Omental fat pad (tissue), 4 donors: ENCODE measurements around the gene METTL24. TPM values are rescaled to one million over a fixed set of nuclear protein-coding genes. Genes with fewer than 3 reads are reported as not detected.

Source experiments
- ATAC-seq: fragments of 150-250 bp; one replicate; pipeline ENCODE4 v1.9.1; 2016; ENCODE audit warnings: mild to moderate bottlenecking, moderate library complexity; ENCODE audit not compliant: low FRiP score
- DNase-seq: peaks from one replicate; pipeline ENCODE4 v3.0.0-alpha.2; 2019; ENCODE audit warnings: low spot score
- total RNA-seq, 4 donors: library from RNA; depleted of rRNA; stranded (reverse); fragments of >200 nt; gene quantifications; one replicate each; pipeline ENCODE4 v1.1.0, GENCODE V29; 2016
- TF ChIP-seq, protein P1 (sequence below), 3 donors: fragments of 450-650 bp; IDR thresholded peaks; one replicate each; pipeline ENCODE4 v1.5.1; 2016 to 2017; ENCODE audit warnings: antibody characterized with exemption in 3 of 3, mild to moderate bottlenecking in 3 of 3, moderate library complexity in 2 of 3

Gene METTL24
- total RNA-seq, 4 donors from 2014 or later: 2.4 to 6.9 (median 2.7) TPM

DNA sequence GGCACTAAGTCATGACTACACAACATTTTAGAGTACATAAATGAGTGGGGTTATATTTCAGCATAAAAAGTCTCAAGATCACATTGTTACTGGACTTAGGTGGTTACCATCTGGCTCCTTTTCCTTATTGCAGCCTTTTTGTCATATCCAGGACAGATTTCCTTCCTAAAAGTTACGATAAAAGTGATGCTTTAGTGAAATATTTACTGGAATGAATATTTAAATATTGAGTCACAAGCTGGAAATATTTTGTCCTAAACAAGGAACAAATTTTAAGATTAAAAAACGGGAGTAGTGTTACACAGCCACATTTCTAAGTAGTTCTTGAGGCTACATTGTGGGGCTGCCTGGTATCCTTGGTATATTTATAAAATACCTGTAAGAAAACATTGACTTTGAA is 125.7 kb downstream of the METTL24 start:
- no peak for ATAC-seq
- DNase-seq: no peak
- TF ChIP-seq, protein P1, sequence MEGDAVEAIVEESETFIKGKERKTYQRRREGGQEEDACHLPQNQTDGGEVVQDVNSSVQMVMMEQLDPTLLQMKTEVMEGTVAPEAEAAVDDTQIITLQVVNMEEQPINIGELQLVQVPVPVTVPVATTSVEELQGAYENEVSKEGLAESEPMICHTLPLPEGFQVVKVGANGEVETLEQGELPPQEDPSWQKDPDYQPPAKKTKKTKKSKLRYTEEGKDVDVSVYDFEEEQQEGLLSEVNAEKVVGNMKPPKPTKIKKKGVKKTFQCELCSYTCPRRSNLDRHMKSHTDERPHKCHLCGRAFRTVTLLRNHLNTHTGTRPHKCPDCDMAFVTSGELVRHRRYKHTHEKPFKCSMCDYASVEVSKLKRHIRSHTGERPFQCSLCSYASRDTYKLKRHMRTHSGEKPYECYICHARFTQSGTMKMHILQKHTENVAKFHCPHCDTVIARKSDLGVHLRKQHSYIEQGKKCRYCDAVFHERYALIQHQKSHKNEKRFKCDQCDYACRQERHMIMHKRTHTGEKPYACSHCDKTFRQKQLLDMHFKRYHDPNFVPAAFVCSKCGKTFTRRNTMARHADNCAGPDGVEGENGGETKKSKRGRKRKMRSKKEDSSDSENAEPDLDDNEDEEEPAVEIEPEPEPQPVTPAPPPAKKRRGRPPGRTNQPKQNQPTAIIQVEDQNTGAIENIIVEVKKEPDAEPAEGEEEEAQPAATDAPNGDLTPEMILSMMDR (IDR thresholded peaks at IDR 0.05): no peak

DNA sequence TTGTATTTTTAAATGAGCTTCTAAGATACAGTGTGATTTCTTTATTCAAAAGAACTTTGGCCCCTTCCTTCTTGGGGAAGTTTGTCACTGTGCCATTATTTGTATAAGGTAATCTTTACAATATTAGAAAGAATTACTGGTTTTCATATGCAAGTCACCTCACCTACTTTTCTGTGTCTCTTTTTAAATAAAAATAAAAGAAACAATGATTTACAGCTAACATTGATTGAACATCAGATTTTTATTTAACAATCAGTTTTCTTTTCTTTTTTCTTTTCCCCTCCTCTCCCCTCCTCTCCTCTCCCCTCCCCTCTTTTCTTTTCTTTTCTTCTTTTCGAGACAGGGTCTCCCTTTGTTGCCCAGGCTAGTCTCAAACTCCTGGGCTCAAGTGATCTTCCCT is 131.9 kb downstream of the METTL24 start:
- DNase-seq (no peak), ATAC-seq (no peak)
- TF ChIP-seq, protein P1 (IDR thresholded peaks at IDR 0.05): no peak

DNA sequence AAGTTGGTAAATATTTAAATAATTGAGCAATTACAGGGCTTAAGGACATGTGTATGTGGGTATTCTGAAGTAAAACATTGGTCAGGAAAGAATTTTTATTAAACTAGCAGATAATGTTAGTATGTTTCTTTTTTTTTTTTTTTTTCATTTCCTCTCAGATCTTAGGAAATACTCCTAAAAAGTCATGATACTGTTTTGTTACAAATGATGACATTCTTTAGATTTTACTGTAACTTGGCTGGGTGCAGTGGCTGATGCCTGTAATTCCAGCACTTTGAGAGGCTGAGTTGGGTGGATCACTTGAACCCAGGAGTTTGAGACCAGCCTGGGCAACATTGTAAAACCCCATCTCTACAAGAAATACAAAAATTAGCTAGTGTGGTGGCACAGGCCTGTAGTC is 136.4 kb downstream of the METTL24 start:
- no peak for ATAC-seq
- no peak for DNase-seq

DNA sequence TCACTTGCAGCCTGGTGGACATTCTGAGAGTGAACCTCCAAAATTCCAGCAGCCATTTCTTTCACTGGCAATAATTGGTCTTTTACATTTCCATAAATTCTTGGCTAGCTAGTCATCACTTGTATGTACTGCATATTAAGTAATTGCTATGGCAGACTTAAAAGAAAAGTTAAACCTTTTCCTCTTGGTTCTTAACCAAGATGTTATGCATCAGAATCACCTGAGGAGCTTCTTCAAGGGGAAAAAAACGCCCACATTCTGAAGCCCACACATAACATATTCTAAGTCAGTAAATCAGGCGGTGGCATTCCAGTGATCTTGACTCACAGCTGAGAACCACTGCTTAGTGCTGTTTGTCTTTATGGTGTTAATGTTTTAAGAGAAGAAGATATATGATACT is 140.9 kb downstream of the METTL24 start:
- TF ChIP-seq, protein P1 (IDR thresholded peaks at IDR 0.05): no peak
- ATAC-seq (no peak), DNase-seq (no peak)

More for the DNA sequence above, 136.4 kb downstream of the METTL24 start:
- TF ChIP-seq, protein P1 (IDR thresholded peaks at IDR 0.05): no peak

DNA sequence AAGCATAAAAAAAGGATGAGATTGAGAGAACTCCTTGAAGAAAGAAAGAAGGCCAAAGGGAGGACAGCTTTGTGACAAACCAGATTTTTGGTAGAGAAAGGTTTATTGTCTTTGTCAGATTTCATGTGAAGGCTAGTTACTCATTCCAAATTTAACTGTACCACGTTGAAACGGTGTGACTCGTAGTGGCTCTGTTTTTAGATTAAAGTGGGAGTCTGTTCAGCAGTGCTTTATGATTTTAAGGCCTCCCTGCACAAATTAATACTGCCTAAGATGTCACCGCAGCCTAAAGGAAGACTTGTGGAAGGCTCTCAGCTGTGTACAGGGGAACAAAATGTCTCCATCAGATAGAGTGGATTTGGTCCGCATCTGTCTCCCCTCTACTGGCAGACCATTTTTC is 142.0 kb downstream of the METTL24 start:
- TF ChIP-seq, protein P1 (IDR thresholded peaks at IDR 0.05): no peak
- ATAC-seq: no peak
- DNase-seq: no peak

DNA sequence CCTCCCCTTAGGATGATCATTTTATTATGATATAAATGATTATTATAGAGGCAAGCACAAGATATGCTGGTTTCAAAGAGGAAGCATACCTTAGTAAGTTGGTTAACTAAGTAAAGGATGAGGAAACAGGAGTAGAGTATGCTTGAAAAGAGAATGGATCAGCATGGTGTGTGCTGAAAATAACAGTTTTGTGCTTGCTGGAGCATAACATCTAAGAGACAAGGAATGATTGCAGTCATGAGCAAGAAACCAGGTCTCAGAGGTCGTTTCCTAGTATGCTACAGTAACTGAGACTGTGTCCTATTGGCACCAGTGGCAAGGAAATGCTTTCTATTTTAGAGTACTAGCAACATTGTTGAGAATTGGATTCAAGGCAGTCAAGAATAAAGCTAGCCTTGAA is 143.8 kb downstream of the METTL24 start:
- TF ChIP-seq, protein P1 (IDR thresholded peaks at IDR 0.05): no peak
- ATAC-seq: no peak
- DNase-seq: no peak

DNA sequence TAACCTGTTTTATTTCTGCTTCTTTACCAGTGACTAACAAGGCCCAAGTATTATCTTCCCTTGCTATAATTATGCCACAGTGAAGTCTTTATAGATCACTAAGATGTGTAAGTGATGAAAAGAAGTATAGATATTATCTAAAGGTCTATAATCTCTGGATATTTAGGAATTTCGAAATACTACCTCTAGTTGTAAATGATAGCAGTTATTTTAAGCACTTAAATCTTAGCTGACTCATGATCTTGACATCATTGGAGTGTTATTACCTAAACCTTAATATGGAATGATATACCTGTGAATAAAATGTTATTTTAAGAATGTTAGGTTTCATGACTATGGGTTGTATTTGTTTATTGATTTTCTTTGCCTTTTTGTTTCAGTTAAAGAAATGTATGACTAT is 146.4 kb downstream of the METTL24 start:
- TF ChIP-seq, protein P1 (IDR thresholded peaks at IDR 0.05): no peak
- no peak for DNase-seq
- no peak for ATAC-seq
